KOPT-K1 (cell line): ENCODE results near the gene MPZL2.
A peak's percentile ranks its signal among the peaks of the same experiment; 100 is the strongest.

Experiments used
- H3K27ac ChIP-seq: fragments of 200-600 bp; sonication (generic); 2 replicates; pipeline ENCODE4 v1.5.1; 2016; ENCODE audit warnings: antibody characterized with exemption, mild to moderate bottlenecking, low read depth, low read length; ENCODE audit not compliant: poor library complexity, severe bottlenecking
- H3K36me3 ChIP-seq: fragments of 200-600 bp; sonication (generic); 2 replicates; pipeline ENCODE4 v1.5.1; 2017; ENCODE audit warnings: antibody characterized with exemption, mild to moderate bottlenecking, low read length, moderate library complexity; ENCODE audit not compliant: insufficient read depth
- H3K9me3 ChIP-seq: fragments of 200-600 bp; sonication (generic); 2 replicates; pipeline ENCODE4 v1.5.1; 2017; ENCODE audit warnings: antibody characterized with exemption, low read length, mild to moderate bottlenecking; ENCODE audit not compliant: insufficient read depth, poor library complexity, severe bottlenecking

The MPZL2 gene

GRCh38 chr11:118239509-118240205, 24.4 kb downstream of the MPZL2 start:
- H3K27ac ChIP-seq, result no peak overlapping the region
- H3K9me3 ChIP-seq, result no peaks in the 10 kb centered on the region
- no peaks in the 10 kb centered on the region for H3K36me3 ChIP-seq

- H3K9me3 ChIP-seq, result no peaks in the 10 kb centered on the region
- H3K27ac ChIP-seq, result no peak overlapping the region
- H3K36me3 ChIP-seq, result no peaks in the 10 kb centered on the region
Observed at GRCh38 chr11:118238929-118239328, 25.2 kb downstream of the MPZL2 start.

DNA sequence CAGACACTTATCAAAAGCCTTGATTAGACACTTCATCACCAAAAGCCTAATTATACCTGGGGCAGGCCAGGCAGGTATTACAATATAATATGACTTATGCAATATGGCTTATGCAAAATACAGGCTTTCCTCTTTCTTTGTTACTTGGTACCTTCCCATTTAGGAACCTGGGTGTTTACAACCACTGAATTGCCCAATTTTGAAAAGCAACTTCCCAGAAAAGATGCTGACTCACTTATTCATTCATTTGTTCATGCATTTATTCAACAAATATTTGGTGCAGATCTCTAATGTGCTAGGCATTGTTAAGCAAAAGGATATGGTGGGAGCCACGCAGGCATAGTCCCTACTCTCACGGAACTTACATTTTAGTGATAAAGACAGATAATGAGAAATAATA, 25.7 kb downstream of the MPZL2 start:
- no peak overlapping the region for H3K27ac ChIP-seq
- H3K9me3 ChIP-seq, result no peaks in the 10 kb centered on the region
- H3K36me3 ChIP-seq, result no peaks in the 10 kb centered on the region

DNA sequence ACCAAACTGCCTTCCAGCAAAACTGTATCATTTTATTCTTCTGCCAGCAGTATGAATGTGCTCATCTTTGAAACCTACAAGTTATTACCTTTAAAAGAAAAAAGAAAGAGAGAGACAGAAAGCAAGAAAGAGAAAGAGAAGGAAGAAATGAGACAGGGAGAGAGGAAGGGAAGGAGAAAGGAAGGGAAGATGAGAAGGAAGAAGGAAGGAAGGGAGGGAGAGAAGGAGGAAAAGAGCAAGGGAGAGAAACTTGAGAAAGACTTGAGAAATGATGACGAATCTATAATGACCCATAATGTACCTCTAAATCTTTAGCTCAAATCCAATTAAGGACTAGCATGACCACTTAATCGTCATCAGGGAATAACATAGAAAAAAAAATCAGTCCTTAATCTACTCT, 27.9 kb downstream of the MPZL2 start:
- H3K9me3 ChIP-seq, result no peaks in the 10 kb centered on the region
- no peak overlapping the region for H3K27ac ChIP-seq
- H3K36me3 ChIP-seq, result no peaks in the 10 kb centered on the region

- no peaks in the 10 kb centered on the region for H3K9me3 ChIP-seq
- H3K36me3 ChIP-seq, result no peaks in the 10 kb centered on the region
- H3K27ac ChIP-seq, result no peak overlapping the region
Observed at GRCh38 chr11:118234833-118235232, 29.3 kb downstream of the MPZL2 start.

DNA sequence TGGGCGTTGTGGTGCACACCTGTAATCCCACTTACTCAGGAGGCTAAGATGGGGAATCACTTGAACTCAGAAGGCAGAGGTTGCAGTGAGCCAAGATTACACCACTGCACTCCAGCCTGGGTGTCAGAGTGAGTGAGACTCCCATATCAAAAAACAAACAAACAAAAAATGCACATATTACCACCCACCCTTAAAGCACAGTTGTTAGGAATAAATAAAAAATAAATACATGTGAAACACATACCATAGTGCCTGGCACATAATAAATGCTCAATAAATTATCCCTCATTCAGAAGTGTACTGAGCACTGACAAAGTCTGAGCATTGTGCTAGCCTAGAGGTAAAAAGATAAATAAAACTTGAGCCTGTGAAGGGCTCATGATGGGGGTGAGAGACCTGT, 30.2 kb downstream of the MPZL2 start:
- Histone ChIP-seq H3K9me3 (no peaks in the 10 kb centered on the region), H3K36me3 (no peaks in the 10 kb centered on the region), H3K27ac (no peak overlapping the region)

DNA sequence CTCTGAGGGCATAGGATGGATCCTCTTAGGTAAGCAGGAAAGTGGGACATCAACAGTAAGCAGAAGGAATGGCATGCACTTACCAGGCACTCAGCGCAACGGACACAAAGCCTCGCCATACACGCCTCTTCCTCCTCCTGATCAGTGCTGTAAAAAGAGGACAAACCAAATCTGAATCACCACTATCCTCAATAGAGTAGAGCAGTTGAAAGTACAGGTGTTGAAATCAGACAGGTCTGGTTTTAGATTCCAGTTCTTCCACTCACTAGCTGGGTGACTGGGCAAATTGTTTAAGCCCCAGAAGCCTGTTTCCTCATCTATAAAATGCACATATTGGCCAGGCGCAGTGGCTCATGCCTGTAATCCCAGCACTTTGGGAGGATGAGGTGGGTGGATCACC, 30.7 kb downstream of the MPZL2 start:
- H3K27ac ChIP-seq, result no peak overlapping the region
- H3K36me3 ChIP-seq, result no peaks in the 10 kb centered on the region
- no peaks in the 10 kb centered on the region for H3K9me3 ChIP-seq

- Histone ChIP-seq H3K9me3 (no peaks in the 10 kb centered on the region), H3K27ac (no peak overlapping the region), H3K36me3 (no peaks in the 10 kb centered on the region)
Observed at GRCh38 chr11:118232659-118233058, 31.4 kb downstream of the MPZL2 start.

DNA sequence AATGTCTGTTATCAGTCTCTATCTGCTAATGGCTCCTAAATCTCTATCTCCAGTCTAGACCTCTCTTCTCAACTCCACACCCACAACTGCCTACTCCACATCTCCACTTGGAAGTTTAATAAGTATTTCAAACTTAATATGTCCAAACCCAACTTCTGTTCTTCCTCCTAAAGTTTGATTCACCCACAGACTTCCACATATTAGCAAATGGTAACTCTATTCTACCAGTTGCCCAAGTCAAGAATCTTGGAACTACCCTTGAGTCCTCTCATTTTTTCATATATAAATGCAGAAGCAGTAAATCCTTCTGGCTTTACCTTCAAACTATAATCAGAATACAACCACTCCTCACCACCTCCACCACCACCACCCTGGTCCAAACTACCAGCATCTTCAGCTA, 32.6 kb downstream of the MPZL2 start:
- no peak overlapping the region for H3K27ac ChIP-seq
- H3K9me3 ChIP-seq, result no peaks in the 10 kb centered on the region
- H3K36me3 ChIP-seq, result no peaks in the 10 kb centered on the region

DNA sequence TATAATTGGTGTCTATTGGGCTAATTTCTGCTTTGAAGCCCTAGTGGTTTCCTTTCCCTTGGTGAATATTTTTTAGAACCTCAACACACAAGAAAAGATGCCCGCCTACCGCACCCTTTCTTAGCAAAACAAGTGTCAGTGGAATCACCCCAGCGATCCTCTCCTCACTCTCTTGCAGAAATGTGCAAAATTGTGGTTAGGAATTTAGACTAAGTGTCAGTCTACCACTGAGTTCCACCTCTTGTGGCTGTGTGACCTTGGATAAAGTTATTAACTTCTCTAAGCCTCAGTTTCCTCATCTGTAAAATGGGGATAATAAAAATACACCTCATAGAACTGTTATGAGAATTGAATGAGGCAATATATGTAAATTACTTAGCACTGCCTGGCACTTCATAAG, 34.0 kb downstream of the MPZL2 start:
- no peaks in the 10 kb centered on the region for H3K36me3 ChIP-seq
- no peak overlapping the region for H3K27ac ChIP-seq
- no peaks in the 10 kb centered on the region for H3K9me3 ChIP-seq

DNA sequence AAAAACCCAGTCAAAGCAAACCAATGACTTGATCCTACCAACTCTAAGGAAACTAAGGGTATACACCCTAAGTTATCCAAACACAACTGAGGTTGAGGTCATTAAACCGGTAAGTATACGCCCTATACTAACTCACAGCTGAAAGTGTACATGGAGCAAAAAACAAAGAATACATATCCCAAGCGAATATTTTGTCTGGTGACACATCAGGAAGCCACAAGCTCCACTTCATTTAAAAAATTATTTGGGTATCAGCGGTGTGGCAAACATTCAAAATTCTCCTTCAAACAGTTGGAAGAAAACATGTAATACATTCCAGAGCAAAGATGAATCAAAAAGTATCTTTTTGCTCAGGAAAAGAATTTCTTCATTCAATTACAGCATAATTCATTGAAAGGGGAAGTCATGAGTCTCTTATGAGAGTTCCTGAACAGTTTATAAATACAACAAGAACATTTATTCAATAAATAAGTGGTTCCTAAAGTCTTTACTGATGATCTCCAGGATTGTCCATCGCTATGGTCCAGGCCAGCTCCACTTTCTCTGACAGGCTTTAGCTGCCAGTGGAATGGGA, 34.7 kb downstream of the MPZL2 start:
- Histone ChIP-seq H3K36me3 (no peaks in the 10 kb centered on the region), H3K27ac (no peak overlapping the region), H3K9me3 (no peaks in the 10 kb centered on the region)

DNA sequence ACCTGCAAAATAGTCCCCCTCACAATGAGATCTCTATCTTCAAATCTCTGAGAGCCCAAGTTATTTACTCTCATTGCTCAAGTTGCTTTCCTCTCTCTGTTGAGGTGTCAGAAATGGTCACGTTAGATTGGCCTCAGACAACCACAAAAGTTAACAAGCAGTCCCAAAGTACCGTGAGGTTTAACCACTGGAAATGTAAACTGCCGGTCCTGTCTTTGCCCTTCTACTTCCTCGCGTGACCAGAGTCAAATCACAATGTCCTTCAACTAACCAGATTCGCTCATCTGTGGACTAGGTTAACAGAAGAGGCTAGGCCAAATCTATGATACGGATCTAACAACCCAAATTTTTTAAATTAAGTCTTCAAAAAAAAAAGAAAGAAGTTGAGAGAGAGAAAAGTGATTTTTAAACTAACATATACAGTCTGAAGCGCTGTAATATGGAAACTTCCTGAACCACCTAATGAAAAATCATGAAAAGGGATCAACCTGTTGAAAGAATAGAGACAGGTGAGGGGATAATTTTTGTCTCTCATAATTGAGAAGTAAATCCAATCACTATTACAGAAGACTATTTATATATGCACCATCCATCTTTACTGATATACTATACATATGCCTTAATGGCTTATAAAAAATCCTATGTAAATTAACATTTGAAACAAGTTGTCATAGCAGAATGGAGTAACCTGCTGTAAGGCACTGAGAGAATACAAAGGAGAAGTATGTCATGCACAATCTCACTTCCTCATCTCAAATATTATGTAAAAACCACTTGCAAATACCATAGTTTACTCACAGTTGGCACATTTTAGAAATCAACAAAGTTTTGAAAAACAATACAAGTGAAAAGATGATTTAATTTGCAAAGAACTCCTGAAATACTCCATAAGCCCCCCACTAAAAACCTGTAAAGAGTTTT, 36.0 kb downstream of the MPZL2 start:
- Histone ChIP-seq H3K9me3 (no peaks in the 10 kb centered on the region), H3K27ac (no peak overlapping the region), H3K36me3 (no peaks in the 10 kb centered on the region)

DNA sequence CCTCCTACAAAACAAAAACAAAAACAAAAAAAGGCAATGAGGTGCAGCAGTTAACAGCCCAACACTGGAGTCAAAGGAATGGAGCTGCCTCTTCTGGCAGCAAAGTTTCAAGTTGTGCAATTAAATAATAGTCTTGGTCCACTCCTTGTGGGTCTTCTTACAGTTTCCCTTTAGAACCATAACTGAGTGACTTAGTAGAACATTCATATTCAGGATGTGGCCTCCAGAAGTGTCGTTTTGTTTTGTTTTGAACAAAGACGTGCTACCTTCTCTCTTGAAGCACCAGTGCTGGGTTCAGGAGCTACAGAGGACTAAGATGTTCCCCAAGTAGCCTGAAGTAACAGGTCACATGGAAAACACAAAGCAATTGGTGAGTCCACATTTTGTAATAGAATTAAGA, 37.3 kb downstream of the MPZL2 start:
- H3K27ac ChIP-seq, result no peak overlapping the region
- H3K9me3 ChIP-seq, result no peaks in the 10 kb centered on the region
- no peaks in the 10 kb centered on the region for H3K36me3 ChIP-seq

DNA sequence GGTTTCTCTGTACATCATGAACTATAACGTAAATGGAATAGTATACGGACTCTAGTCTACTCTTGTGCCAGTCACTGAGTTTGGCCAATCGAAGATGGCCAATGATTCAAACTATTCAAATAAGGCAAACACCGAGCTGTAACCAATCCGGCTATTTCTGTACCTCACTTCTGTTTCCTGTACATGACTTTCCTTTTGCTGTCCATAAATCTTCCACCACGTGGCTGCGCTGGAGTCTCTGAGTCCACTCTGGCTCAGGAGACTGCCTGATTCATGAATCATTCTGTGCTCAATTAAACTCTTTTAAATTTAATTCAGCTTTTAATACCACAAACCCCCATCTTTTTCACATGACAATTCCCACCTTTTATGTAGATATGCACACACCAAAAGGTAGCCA, 37.8 kb downstream of the MPZL2 start:
- Histone ChIP-seq H3K36me3 (no peaks in the 10 kb centered on the region), H3K9me3 (no peaks in the 10 kb centered on the region), H3K27ac (no peak overlapping the region)

DNA sequence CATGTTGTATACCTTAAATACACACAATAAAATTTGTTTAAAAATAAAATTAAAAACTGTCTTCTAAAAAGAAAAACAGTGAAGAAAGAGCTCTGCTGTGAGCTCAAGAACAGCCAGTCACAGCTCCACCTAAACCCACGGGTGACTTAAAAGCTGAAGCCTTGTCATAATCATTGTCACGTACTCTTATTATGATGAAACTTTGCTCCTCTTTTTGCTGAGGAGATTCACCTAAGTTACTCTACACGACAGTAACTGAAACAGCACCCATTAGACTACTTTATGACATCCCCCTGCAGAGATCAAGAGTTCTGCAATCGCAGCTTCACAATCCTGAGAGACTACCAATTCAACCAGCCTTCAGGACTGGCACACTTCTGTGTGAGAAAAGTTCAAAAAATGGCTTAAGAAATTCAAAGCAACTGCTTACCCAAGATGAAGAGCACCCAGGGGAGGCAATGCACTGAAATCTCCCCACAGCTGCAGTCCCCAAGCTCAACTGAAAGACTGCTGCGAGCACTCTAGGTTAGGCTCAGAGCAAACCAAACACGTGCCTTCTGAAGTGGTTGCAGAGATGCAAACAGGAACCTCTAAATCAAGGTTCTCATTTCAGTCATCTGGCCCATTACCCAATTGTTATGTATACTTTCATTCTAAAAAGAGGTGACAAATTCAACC, 39.4 kb downstream of the MPZL2 start, which contains the start of gene JAML:
JAML (minus strand) TSS at position 501 of the 678 bp plus-strand sequence. CDS start 10,145 bp downstream, outside the sequence.
- Histone ChIP-seq H3K9me3 (no peaks in the 10 kb centered on the region), H3K36me3 (no peaks in the 10 kb centered on the region), H3K27ac (peak within 1 kb of the TSS; percentile 59)
